Measurements from ENCODE around the gene POU2F1.

Gene POU2F1

GRCh38 chr1:167274061-167274460 is 53.4 kb downstream of the POU2F1 start:
- H3K4me3 ChIP-seq (ENCODE audit: low read length), result no peak overlapping the region
- peaks cover 35% of the 10 kb centered on the region for H3K4me1 ChIP-seq (ENCODE audit: insufficient read depth, low read length)
- H3K27me3 ChIP-seq (ENCODE audit: insufficient read depth, low read length), result no peaks in the 10 kb centered on the region
- no peak overlapping the region for H3K27ac ChIP-seq (ENCODE audit: low read depth, low read length)
- no peaks in the 10 kb centered on the region for H3K9me3 ChIP-seq (ENCODE audit: insufficient read depth, low read depth, low read length)
- no peak overlapping the region for H3K9ac ChIP-seq (ENCODE audit: low read depth, low read length)
- H3K36me3 ChIP-seq (ENCODE audit: insufficient read depth, low read length), result no peaks in the 10 kb centered on the region
- WGBS, result no CpG with 5 or more reads among the region's 1 CpG

- Histone ChIP-seq H3K4me1 (ENCODE audit: insufficient read depth, low read length) (peaks cover 11% of the 10 kb centered on the region), H3K4me3 (ENCODE audit: low read length) (no peak overlapping the region), H3K27me3 (ENCODE audit: insufficient read depth, low read length) (no peaks in the 10 kb centered on the region), H3K9me3 (ENCODE audit: insufficient read depth, low read depth, low read length) (no peaks in the 10 kb centered on the region), H3K36me3 (ENCODE audit: insufficient read depth, low read length) (no peaks in the 10 kb centered on the region), H3K27ac (ENCODE audit: low read depth, low read length) (no peak overlapping the region), H3K9ac (ENCODE audit: low read depth, low read length) (no peak overlapping the region)
- 92% methylated on average over 3 of the region's 3 CpGs for WGBS
These were observed 56.3 kb downstream of the POU2F1 start for GRCh38 chr1:167276969-167277368.

GRCh38 chr1:167278497-167278896 is 57.8 kb downstream of the POU2F1 start:
- H3K9ac ChIP-seq (ENCODE audit: low read depth, low read length), result no peak overlapping the region
- no peaks in the 10 kb centered on the region for H3K27me3 ChIP-seq (ENCODE audit: insufficient read depth, low read length)
- no peak overlapping the region for H3K27ac ChIP-seq (ENCODE audit: low read depth, low read length)
- H3K9me3 ChIP-seq (ENCODE audit: insufficient read depth, low read depth, low read length), result no peaks in the 10 kb centered on the region
- no peak overlapping the region for H3K4me3 ChIP-seq (ENCODE audit: low read length)
- H3K36me3 ChIP-seq (ENCODE audit: insufficient read depth, low read length), result no peaks in the 10 kb centered on the region
- WGBS, result 91% methylated on average over 5 of the region's 5 CpGs
- H3K4me1 ChIP-seq (ENCODE audit: insufficient read depth, low read length), result peaks cover 5% of the 10 kb centered on the region; the same call in 1 of the 2 replicates

- H3K27ac ChIP-seq (ENCODE audit: low read depth, low read length), result no peak overlapping the region
- H3K9ac ChIP-seq (ENCODE audit: low read depth, low read length), result no peak overlapping the region
- no peak overlapping the region for H3K4me3 ChIP-seq (ENCODE audit: low read length)
- H3K9me3 ChIP-seq (ENCODE audit: insufficient read depth, low read depth, low read length), result no peaks in the 10 kb centered on the region
- no peaks in the 10 kb centered on the region for H3K27me3 ChIP-seq (ENCODE audit: insufficient read depth, low read length)
- H3K4me1 ChIP-seq (ENCODE audit: insufficient read depth, low read length), result peaks cover 4% of the 10 kb centered on the region; the same call in 1 of the 2 replicates
- no peaks in the 10 kb centered on the region for H3K36me3 ChIP-seq (ENCODE audit: insufficient read depth, low read length)
- 95% methylated on average over 3 of the region's 3 CpGs for WGBS
These were observed 60.2 kb downstream of the POU2F1 start for GRCh38 chr1:167280912-167281311.

GRCh38 chr1:167288390-167289074 is 67.8 kb downstream of the POU2F1 start:
- Histone ChIP-seq H3K27ac (ENCODE audit: low read depth, low read length) (no peak overlapping the region), H3K9ac (ENCODE audit: low read depth, low read length) (no peak overlapping the region), H3K36me3 (ENCODE audit: insufficient read depth, low read length) (no peaks in the 10 kb centered on the region), H3K9me3 (ENCODE audit: insufficient read depth, low read depth, low read length) (no peaks in the 10 kb centered on the region), H3K27me3 (ENCODE audit: insufficient read depth, low read length) (no peaks in the 10 kb centered on the region), H3K4me1 (ENCODE audit: insufficient read depth, low read length) (peaks cover 22% of the 10 kb centered on the region), H3K4me3 (ENCODE audit: low read length) (no peak overlapping the region)
- 95% methylated on average over 2 of the region's 3 CpGs for WGBS

GRCh38 chr1:167289075-167289442 is 68.4 kb downstream of the POU2F1 start:
- Histone ChIP-seq H3K4me1 (ENCODE audit: insufficient read depth, low read length) (peaks cover 21% of the 10 kb centered on the region), H3K4me3 (ENCODE audit: low read length) (no peak overlapping the region), H3K9me3 (ENCODE audit: insufficient read depth, low read depth, low read length) (no peaks in the 10 kb centered on the region), H3K36me3 (ENCODE audit: insufficient read depth, low read length) (no peaks in the 10 kb centered on the region), H3K9ac (ENCODE audit: low read depth, low read length) (no peak overlapping the region), H3K27me3 (ENCODE audit: insufficient read depth, low read length) (no peaks in the 10 kb centered on the region), H3K27ac (ENCODE audit: low read depth, low read length) (no peak overlapping the region)
- 100% methylated on average over 1 of the region's 1 CpG for WGBS

GRCh38 chr1:167289966-167290365 is 69.3 kb downstream of the POU2F1 start:
- H3K36me3 ChIP-seq (ENCODE audit: insufficient read depth, low read length), result no peaks in the 10 kb centered on the region
- WGBS, result 96% methylated on average over 5 of the region's 5 CpGs
- H3K4me3 ChIP-seq (ENCODE audit: low read length), result no peak overlapping the region
- H3K27ac ChIP-seq (ENCODE audit: low read depth, low read length), result no peak overlapping the region
- H3K4me1 ChIP-seq (ENCODE audit: insufficient read depth, low read length), result peaks cover 21% of the 10 kb centered on the region
- H3K9me3 ChIP-seq (ENCODE audit: insufficient read depth, low read depth, low read length), result no peaks in the 10 kb centered on the region
- no peak overlapping the region for H3K9ac ChIP-seq (ENCODE audit: low read depth, low read length)
- no peaks in the 10 kb centered on the region for H3K27me3 ChIP-seq (ENCODE audit: insufficient read depth, low read length)

GRCh38 chr1:167291539-167292185 is 71.0 kb downstream of the POU2F1 start:
- WGBS, result 96% methylated on average over 3 of the region's 3 CpGs
- H3K27me3 ChIP-seq (ENCODE audit: insufficient read depth, low read length), result no peaks in the 10 kb centered on the region
- no peak overlapping the region for H3K27ac ChIP-seq (ENCODE audit: low read depth, low read length)
- peaks cover 20% of the 10 kb centered on the region for H3K4me1 ChIP-seq (ENCODE audit: insufficient read depth, low read length)
- no peak overlapping the region for H3K9ac ChIP-seq (ENCODE audit: low read depth, low read length)
- no peak overlapping the region for H3K4me3 ChIP-seq (ENCODE audit: low read length)
- H3K36me3 ChIP-seq (ENCODE audit: insufficient read depth, low read length), result no peaks in the 10 kb centered on the region
- no peaks in the 10 kb centered on the region for H3K9me3 ChIP-seq (ENCODE audit: insufficient read depth, low read depth, low read length)

- no peak overlapping the region for H3K9ac ChIP-seq (ENCODE audit: low read depth, low read length)
- H3K27ac ChIP-seq (ENCODE audit: low read depth, low read length), result no peak overlapping the region
- no peaks in the 10 kb centered on the region for H3K9me3 ChIP-seq (ENCODE audit: insufficient read depth, low read depth, low read length)
- peaks cover 22% of the 10 kb centered on the region for H3K4me1 ChIP-seq (ENCODE audit: insufficient read depth, low read length)
- no peaks in the 10 kb centered on the region for H3K36me3 ChIP-seq (ENCODE audit: insufficient read depth, low read length)
- no peak overlapping the region for H3K4me3 ChIP-seq (ENCODE audit: low read length)
- no peaks in the 10 kb centered on the region for H3K27me3 ChIP-seq (ENCODE audit: insufficient read depth, low read length)
These were observed 71.5 kb downstream of the POU2F1 start for GRCh38 chr1:167292216-167292615.

- WGBS, result 93% methylated on average over 4 of the region's 4 CpGs
- Histone ChIP-seq H3K4me3 (ENCODE audit: low read length) (no peak overlapping the region), H3K36me3 (ENCODE audit: insufficient read depth, low read length) (no peaks in the 10 kb centered on the region), H3K27me3 (ENCODE audit: insufficient read depth, low read length) (no peaks in the 10 kb centered on the region), H3K4me1 (ENCODE audit: insufficient read depth, low read length) (peaks cover 21% of the 10 kb centered on the region), H3K27ac (ENCODE audit: low read depth, low read length) (no peak overlapping the region), H3K9ac (ENCODE audit: low read depth, low read length) (no peak overlapping the region), H3K9me3 (ENCODE audit: insufficient read depth, low read depth, low read length) (no peaks in the 10 kb centered on the region)
These were observed 72.4 kb downstream of the POU2F1 start for GRCh38 chr1:167293057-167293456.

GRCh38 chr1:167294528-167294927 is 73.8 kb downstream of the POU2F1 start:
- Histone ChIP-seq H3K36me3 (ENCODE audit: insufficient read depth, low read length) (no peaks in the 10 kb centered on the region), H3K4me3 (ENCODE audit: low read length) (no peak overlapping the region), H3K27me3 (ENCODE audit: insufficient read depth, low read length) (no peaks in the 10 kb centered on the region), H3K27ac (ENCODE audit: low read depth, low read length) (no peak overlapping the region), H3K9ac (ENCODE audit: low read depth, low read length) (no peak overlapping the region), H3K9me3 (ENCODE audit: insufficient read depth, low read depth, low read length) (no peaks in the 10 kb centered on the region), H3K4me1 (ENCODE audit: insufficient read depth, low read length) (peaks cover 16% of the 10 kb centered on the region)
- 100% methylated on average over 2 of the region's 2 CpGs for WGBS

Measured in HUES64 (cell line).